HepG2 (cell line): ENCODE data around the gene SIT1. TPM values are rescaled to one million over a fixed set of nuclear protein-coding genes. Genes with fewer than 3 reads are reported as not detected.

Source experiments
- EP300 ChIP-seq, 3 experiments: sonication (generic) in 1 of 3; formaldehyde crosslinking in 1 of 3; IDR thresholded peaks; 2 replicates each; pipeline versions ENCODE4 v1.5.1 to v1.6.1; 2011 to 2020; ENCODE audit warnings: low read depth in 2 of 3, low read length in 2 of 3, borderline replicate concordance in 1 of 3, improper control_type of control experiment in 1 of 3, mild to moderate bottlenecking in 1 of 3, missing genetic modification reagents in 1 of 3, moderate library complexity in 1 of 3
- MAFF ChIP-seq: IDR thresholded peaks from 2 replicates; pipeline ENCODE4 v1.6.1; 2011; ENCODE audit warnings: low read depth, low read length, improper control_type of control experiment
- MBNL3 ChIP-seq: fragments of 250-450 bp; sonication (Bioruptor Pico); conservative IDR thresholded peaks from 2 replicates; pipeline ENCODE4 v1.8.0; 2022; ENCODE audit warnings: mild to moderate bottlenecking, inconsistent platforms
- NR2F2 ChIP-seq: IDR thresholded peaks from 2 replicates; pipeline ENCODE4 v1.6.1; 2012; ENCODE audit warnings: low read depth, inconsistent platforms, borderline replicate concordance
- PTBP1 ChIP-seq: fragments of 200-400 bp; formaldehyde crosslinking; IDR thresholded peaks from 2 replicates; pipeline ENCODE4 v1.6.1; 2018; ENCODE audit warnings: low read length, low read depth; ENCODE audit not compliant: poor library complexity, severe bottlenecking
- TRIM24 ChIP-seq: sonication (generic); formaldehyde crosslinking; IDR thresholded peaks from 2 replicates; pipeline ENCODE4 v1.8.0; 2022; ENCODE audit warnings: mild to moderate bottlenecking, missing genetic modification reagents
- ZHX2 ChIP-seq, 2 experiments: sonication (generic) in 1 of 2; formaldehyde crosslinking in 1 of 2; IDR thresholded peaks; 2 replicates each; pipeline versions ENCODE4 v1.6.1 to v1.9.0; 2014 to 2022; ENCODE audit warnings: antibody characterized with exemption in 1 of 2, borderline replicate concordance in 1 of 2, inconsistent platforms in 1 of 2, low read depth in 1 of 2, missing genetic modification reagents in 1 of 2
- ZNF337 ChIP-seq: sonication (generic); formaldehyde crosslinking; IDR thresholded peaks from 2 replicates; pipeline ENCODE4 v1.5.1; 2020; ENCODE audit warnings: missing genetic modification reagents, low read depth, mild to moderate bottlenecking, borderline replicate concordance
- ZNF674 ChIP-seq: sonication (generic); formaldehyde crosslinking; IDR thresholded peaks from 2 replicates; pipeline ENCODE4 v1.5.0; 2020; ENCODE audit warnings: low read depth, mild to moderate bottlenecking, missing genetic modification reagents
- ZNF704 ChIP-seq: sonication (generic); formaldehyde crosslinking; IDR thresholded peaks from 2 replicates; pipeline ENCODE4 v1.8.1; 2023; ENCODE audit warnings: mild to moderate bottlenecking, inconsistent platforms, moderate library complexity, missing genetic modification reagents, borderline replicate concordance
- polyA plus RNA-seq, 8 experiments: library from polyadenylated mRNA; depleted of rRNA in 3 of 8; stranded (reverse) in 7 of 8; unstranded in 1 of 8; fragments of >200 nt; fragmentation: Illumina TruSeq in 4 of 8; extraction: Trizol in 4 of 8; gene quantifications; 2 replicates each; pipeline versions ENCODE4 v1.2.1 to v1.2.3, GENCODE V29; 2011 to 2016; ENCODE audit warnings: low read depth in 4 of 8, missing spikeins in 1 of 8, mixed read lengths in 1 of 8; ENCODE audit not compliant: insufficient read depth in 1 of 8
- total RNA-seq, 5 experiments: library from RNA; depleted of rRNA; stranded (reverse); fragments of >200 nt; fragmentation: Illumina TruSeq; extraction: Trizol; gene quantifications; 2 replicates each; pipeline ENCODE4 v1.2.3, GENCODE V29; 2016; ENCODE audit warnings: low read depth in 1 of 5

The SIT1 gene
- total and polyA plus RNA-seq, 2 of the 13 experiments (the other 11 are each of a cell fraction or from before 2014, with no cell fraction given): 0.09 to 6.7 TPM

- no peak for TF ChIP-seq ZHX2 (IDR thresholded peaks at IDR 0.05; ENCODE audit: low read depth)
- no peak for TF ChIP-seq ZHX2 (CRISPR knock-in tag; IDR thresholded peaks at IDR 0.05; ENCODE audit: borderline replicate concordance)
- no peak for TF ChIP-seq ZNF674 (CRISPR knock-in tag)
- no peak for TF ChIP-seq PTBP1
- no peak for TF ChIP-seq TRIM24 (CRISPR knock-in tag)
- no peak for TF ChIP-seq EP300 (IDR thresholded peaks at IDR 0.05; ENCODE audit: low read depth in 2 of 2, low read length in 2 of 2)
- TF ChIP-seq EP300 (CRISPR knock-in tag; IDR thresholded peaks at IDR 0.05; ENCODE audit: borderline replicate concordance): no peak
- TF ChIP-seq NR2F2: no peak
- TF ChIP-seq ZNF337: no peak
- no peak for TF ChIP-seq MAFF
- TF ChIP-seq ZNF704 (CRISPR knock-in tag): no peak
- no peak for TF ChIP-seq MBNL3 (CRISPR knock-in tag)
Measured at GRCh38 chr9:35619800-35620158, 31.0 kb downstream of the SIT1 start (continued).
